ENCODE measurements around the gene CXCL3.

Gene CXCL3

DNA sequence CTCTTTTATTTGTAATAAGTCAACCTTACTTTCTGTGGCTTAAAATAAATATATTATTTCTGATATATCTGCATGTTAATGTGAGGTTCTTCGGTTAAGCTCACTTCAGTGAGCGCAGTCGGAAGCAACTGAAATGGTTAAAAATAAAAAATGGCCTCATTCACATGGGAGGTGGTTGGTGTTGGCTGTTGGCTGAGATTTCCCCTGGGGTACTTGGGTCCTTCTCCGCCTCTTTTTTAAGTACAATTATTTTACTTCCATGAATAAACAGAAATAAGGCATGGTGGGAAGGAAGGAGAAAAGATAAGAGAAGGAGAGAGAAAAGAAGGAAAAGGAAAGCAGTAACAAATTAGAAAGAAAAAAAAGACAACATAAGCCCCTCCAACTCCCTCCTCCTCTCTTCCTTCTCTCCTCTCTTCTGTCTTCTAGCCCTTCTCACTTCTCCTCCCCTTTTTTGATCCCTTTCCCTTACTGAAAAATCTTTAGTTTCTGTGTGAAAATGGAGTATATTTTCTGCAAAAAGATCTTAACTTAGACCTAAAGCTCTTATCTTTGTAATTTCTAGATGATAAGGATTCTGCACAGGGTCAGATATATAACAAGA lies 19.7 kb upstream of the CXCL3 start:
- Histone ChIP-seq H2AFZ (ENCODE audit: low read depth) (no peak overlapping the region), H3K9ac (no peak overlapping the region), H3K4me3 (IDR thresholded peaks at IDR 0.05; ENCODE audit: insufficient read depth, low read depth, low read length) (no peak overlapping the region), H3K4me2 (no peak overlapping the region), H3K4me1 (ENCODE audit: low read depth, poor library complexity, severe bottlenecking) (peaks cover 22% of the 10 kb centered on the region), H3K27me3 (ENCODE audit: insufficient read depth, low read depth) (no peaks in the 10 kb centered on the region), H3K79me2 (ENCODE audit: insufficient read depth, low read depth) (no peaks in the 10 kb centered on the region), H3K27ac (no peak overlapping the region), H4K20me1 (ENCODE audit: insufficient read depth) (no peaks in the 10 kb centered on the region), H3K36me3 (ENCODE audit: insufficient read depth) (no peaks in the 10 kb centered on the region)
- TF ChIP-seq, protein P1, sequence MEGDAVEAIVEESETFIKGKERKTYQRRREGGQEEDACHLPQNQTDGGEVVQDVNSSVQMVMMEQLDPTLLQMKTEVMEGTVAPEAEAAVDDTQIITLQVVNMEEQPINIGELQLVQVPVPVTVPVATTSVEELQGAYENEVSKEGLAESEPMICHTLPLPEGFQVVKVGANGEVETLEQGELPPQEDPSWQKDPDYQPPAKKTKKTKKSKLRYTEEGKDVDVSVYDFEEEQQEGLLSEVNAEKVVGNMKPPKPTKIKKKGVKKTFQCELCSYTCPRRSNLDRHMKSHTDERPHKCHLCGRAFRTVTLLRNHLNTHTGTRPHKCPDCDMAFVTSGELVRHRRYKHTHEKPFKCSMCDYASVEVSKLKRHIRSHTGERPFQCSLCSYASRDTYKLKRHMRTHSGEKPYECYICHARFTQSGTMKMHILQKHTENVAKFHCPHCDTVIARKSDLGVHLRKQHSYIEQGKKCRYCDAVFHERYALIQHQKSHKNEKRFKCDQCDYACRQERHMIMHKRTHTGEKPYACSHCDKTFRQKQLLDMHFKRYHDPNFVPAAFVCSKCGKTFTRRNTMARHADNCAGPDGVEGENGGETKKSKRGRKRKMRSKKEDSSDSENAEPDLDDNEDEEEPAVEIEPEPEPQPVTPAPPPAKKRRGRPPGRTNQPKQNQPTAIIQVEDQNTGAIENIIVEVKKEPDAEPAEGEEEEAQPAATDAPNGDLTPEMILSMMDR (conservative IDR thresholded peaks at IDR 0.05; ENCODE audit: low read depth, low read length) = no peak

GRCh38 chr4:74057588-74057987 lies 19.1 kb upstream of the CXCL3 start:
- Histone ChIP-seq H3K4me1 (ENCODE audit: low read depth, poor library complexity, severe bottlenecking) (peaks cover 16% of the 10 kb centered on the region), H3K4me2 (no peak overlapping the region), H3K4me3 (IDR thresholded peaks at IDR 0.05; ENCODE audit: insufficient read depth, low read depth, low read length) (no peak overlapping the region), H3K36me3 (ENCODE audit: insufficient read depth) (no peaks in the 10 kb centered on the region), H4K20me1 (ENCODE audit: insufficient read depth) (no peaks in the 10 kb centered on the region), H3K9ac (no peak overlapping the region), H3K27ac (no peak overlapping the region), H2AFZ (ENCODE audit: low read depth) (no peak overlapping the region), H3K79me2 (ENCODE audit: insufficient read depth, low read depth) (no peaks in the 10 kb centered on the region), H3K27me3 (ENCODE audit: insufficient read depth, low read depth) (no peaks in the 10 kb centered on the region)
- TF ChIP-seq, protein P1 (conservative IDR thresholded peaks at IDR 0.05; ENCODE audit: low read depth, low read length) = no peak

DNA sequence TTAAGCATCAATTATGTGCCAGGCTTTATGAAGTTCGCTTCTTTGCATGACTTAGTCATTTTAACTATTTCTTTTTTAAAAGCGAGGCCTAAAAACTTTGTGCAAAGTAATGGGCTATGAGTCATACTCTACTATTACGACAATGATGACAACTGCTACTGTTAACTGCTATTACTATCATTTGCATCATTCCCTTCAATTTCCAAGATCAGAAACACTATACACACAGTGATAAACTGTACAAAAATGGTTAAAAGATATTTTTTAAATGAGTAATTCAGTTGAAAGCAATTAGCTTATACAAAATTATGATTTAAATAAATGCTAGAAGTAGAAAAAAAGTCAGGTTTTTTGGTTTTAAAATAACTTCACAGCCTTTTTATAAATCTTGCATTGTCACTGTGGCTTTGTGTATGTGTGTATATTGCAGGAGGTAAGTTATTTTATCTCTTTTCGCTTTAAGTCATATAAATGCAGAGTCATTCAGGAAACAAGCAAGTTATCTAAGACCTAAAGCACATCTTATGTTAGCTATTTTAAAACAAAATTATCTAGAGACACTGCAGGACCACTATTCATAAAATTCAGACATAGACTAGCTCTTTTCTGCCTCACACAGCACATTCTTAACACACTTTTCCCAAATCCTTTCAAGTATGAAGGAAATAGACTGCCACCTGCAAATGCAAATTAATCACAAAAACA lies 18.5 kb upstream of the CXCL3 start:
- peaks cover 15% of the 10 kb centered on the region for H3K4me1 ChIP-seq (ENCODE audit: low read depth, poor library complexity, severe bottlenecking)

GRCh38 chr4:74056114-74056857 lies 17.8 kb upstream of the CXCL3 start:
- Histone ChIP-seq H3K27ac (no peak overlapping the region), H3K4me1 (ENCODE audit: low read depth, poor library complexity, severe bottlenecking) (peaks cover 15% of the 10 kb centered on the region), H3K79me2 (ENCODE audit: insufficient read depth, low read depth) (no peaks in the 10 kb centered on the region), H3K4me3 (IDR thresholded peaks at IDR 0.05; ENCODE audit: insufficient read depth, low read depth, low read length) (no peak overlapping the region), H4K20me1 (ENCODE audit: insufficient read depth) (no peaks in the 10 kb centered on the region), H3K27me3 (ENCODE audit: insufficient read depth, low read depth) (no peaks in the 10 kb centered on the region), H3K9ac (no peak overlapping the region), H2AFZ (ENCODE audit: low read depth) (no peak overlapping the region), H3K4me2 (peak overlapping the region; percentile 6; the same call in 1 of the 2 replicates), H3K36me3 (ENCODE audit: insufficient read depth) (no peaks in the 10 kb centered on the region)
- TF ChIP-seq, protein P1 (conservative IDR thresholded peaks at IDR 0.05; ENCODE audit: low read depth, low read length) = no peak

More for the DNA sequence above, 18.5 kb upstream of the CXCL3 start:
- Histone ChIP-seq H3K4me2 (peak overlapping the region; percentile 6; the same call in 1 of the 2 replicates), H3K27me3 (ENCODE audit: insufficient read depth, low read depth) (no peaks in the 10 kb centered on the region), H4K20me1 (ENCODE audit: insufficient read depth) (no peaks in the 10 kb centered on the region), H2AFZ (ENCODE audit: low read depth) (no peak overlapping the region), H3K27ac (no peak overlapping the region), H3K79me2 (ENCODE audit: insufficient read depth, low read depth) (no peaks in the 10 kb centered on the region), H3K36me3 (ENCODE audit: insufficient read depth) (no peaks in the 10 kb centered on the region), H3K4me3 (IDR thresholded peaks at IDR 0.05; ENCODE audit: insufficient read depth, low read depth, low read length) (no peak overlapping the region), H3K9ac (no peak overlapping the region)
- TF ChIP-seq, protein P1 (conservative IDR thresholded peaks at IDR 0.05; ENCODE audit: low read depth, low read length) = no peak

Data from KMS-11 (cell line).